Ovary (tissue), 9 donors: ENCODE data around the gene KCTD16. TPM values are rescaled to one million over a fixed set of nuclear protein-coding genes. Genes with fewer than 3 reads are reported as not detected.

Experiments used
- DNase-seq, 5 donors: peaks; one replicate each; pipeline ENCODE4 v3.0.0-alpha.2; 2019 to 2020
- H3K27ac ChIP-seq, 2 donors: fragments of 200-600 bp; one replicate each; pipeline versions ENCODE4 v1.5.1 to v1.8.0; 2019 to 2022
- H3K27me3 ChIP-seq: fragments of 200-600 bp; one replicate; pipeline ENCODE4 v1.8.0; 2022
- H3K36me3 ChIP-seq: fragments of 200-600 bp; sonication (generic); one replicate; pipeline ENCODE4 v1.5.1; 2019
- H3K4me1 ChIP-seq: one replicate; pipeline ENCODE4 v1.8.1; 2013; ENCODE audit warnings: mild to moderate bottlenecking, moderate library complexity; ENCODE audit not compliant: insufficient read depth
- H3K4me3 ChIP-seq: fragments of 200-600 bp; sonication (generic); one replicate; pipeline ENCODE4 v1.5.1; 2017
- H3K9me3 ChIP-seq, 2 donors: fragments of 200-600 bp in 1 of 2; sonication (generic) in 1 of 2; one replicate each; pipeline versions ENCODE4 v1.5.1 to v1.8.1; 2013 to 2019; ENCODE audit warnings: mild to moderate bottlenecking in 1 of 2, moderate library complexity in 1 of 2
- CTCF ChIP-seq, 3 donors: fragments of 450-650 bp in 2 of 3; fragments of 200-600 bp in 1 of 3; IDR thresholded peaks; one replicate each; pipeline versions ENCODE4 v1.5.1 to v1.8.0; 2016 to 2022; ENCODE audit warnings: antibody characterized with exemption in 3 of 3, mild to moderate bottlenecking in 1 of 3
- EP300 ChIP-seq: sonication (generic); formaldehyde crosslinking; IDR thresholded peaks from one replicate; pipeline ENCODE4 v1.6.1; 2017; ENCODE audit warnings: antibody characterized with exemption
- POLR2A ChIP-seq: fragments of 450-650 bp; IDR thresholded peaks from one replicate; pipeline ENCODE4 v1.6.1; 2017; ENCODE audit warnings: antibody characterized with exemption, mild to moderate bottlenecking, moderate library complexity
- WGBS, 3 donors: extraction: QIAGEN DNeasy Blood & Tissue Kit in 1 of 3; methylation state at CpG; one replicate each; pipeline versions ENCODE4 v1.1.5 to v1.1.7; 2013 to 2017; 5-methylcytosine and 5-hydroxymethylcytosine counted together
- intact Hi-C, 4 donors: fragments of 100-400 bp; cut with DNase I; formaldehyde crosslinking; loops; one replicate each; pipeline versions ENCODE4 v1.11.0 to v1.15.1; 2022 to 2023
- polyA plus RNA-seq, 2 donors: library from polyadenylated mRNA; stranded (reverse); fragments of 200-250 nt in 1 of 2; fragments of 350-450 nt in 1 of 2; fragmentation: Illumina TruSeq in 1 of 2; extraction: RNeasy Lipid Tissue Mini Kit (QIAGEN cat#74804) in 1 of 2; gene quantifications; one replicate each; pipeline ENCODE4 v1.2.3, GENCODE V29; 2013 to 2014
- total RNA-seq, 7 donors: library from RNA; depleted of rRNA in 2 of 7; stranded (reverse); fragments of >200 nt in 2 of 7; fragmentation: NEBNext Ultra II Directional in 3 of 7; extraction: Animal tissue kit (Norgen Biotek cat#: 25700) in 3 of 7; gene quantifications; one replicate each; pipeline versions ENCODE4 v1.1.0 to v1.2.4, GENCODE V29; 2016 to 2023
- donor health status: DM: no; HTN: no; CAD: no; lungs with moderate emphysema.
- donor health status: DM: no; HTN: no; CAD: no.
- donor health status: Bipolar disorder and iron deficiency.
- donor health status: DM: yes; HTN: yes; CAD: no.
- donor health status: DM: no; HTN: no; CAD: no.
- donor health status: DM: yes; HTN: yes; CAD: no.

The KCTD16 gene
- total and polyA plus RNA-seq, 9 donors = under 0.01 to 0.46 (median 0.13) TPM; not detected in 1

- no peak for DNase-seq
- no peak for TF ChIP-seq CTCF (IDR thresholded peaks at IDR 0.05)
- no peak for TF ChIP-seq EP300
- no peak for TF ChIP-seq POLR2A
- Histone ChIP-seq H3K4me1 (no peaks in the 10 kb centered on the region), H3K4me3 (no peak overlapping the region), H3K27ac (no peak overlapping the region), H3K9me3 (no peaks in the 10 kb centered on the region), H3K27me3 (no peaks in the 10 kb centered on the region), H3K36me3 (no peaks in the 10 kb centered on the region)
- intact Hi-C loops = no loop called here
- 86 to 89% (median 86%) methylated on average over 3 of the region's 3 CpGs for WGBS, 3 donors
Observed at GRCh38 chr5:144418719-144419118, 248.0 kb downstream of the KCTD16 start.

- Histone ChIP-seq H3K4me1 (no peaks in the 10 kb centered on the region), H3K27ac (no peak overlapping the region), H3K4me3 (no peak overlapping the region), H3K36me3 (no peaks in the 10 kb centered on the region), H3K9me3 (no peaks in the 10 kb centered on the region), H3K27me3 (no peaks in the 10 kb centered on the region)
- intact Hi-C loops = no loop called here
- DNase-seq = no peak
- no peak for TF ChIP-seq EP300
- TF ChIP-seq CTCF (IDR thresholded peaks at IDR 0.05) = no peak
- no peak for TF ChIP-seq POLR2A
- 76 to 84% (median 78%) methylated on average over 6 of the region's 6 CpGs for WGBS, 3 donors
Observed at GRCh38 chr5:144421411-144421810, 250.7 kb downstream of the KCTD16 start.

GRCh38 chr5:144422018-144422727 is 251.5 kb downstream of the KCTD16 start:
- intact Hi-C loops = no loop called here
- H3K27ac ChIP-seq = no peak overlapping the region
- WGBS, 3 donors = 10 to 17% (median 16%) methylated on average over 2 of the region's 2 CpGs

GRCh38 chr5:144427866-144428265 is 257.2 kb downstream of the KCTD16 start:
- intact Hi-C loops = no loop called here
- H3K27ac ChIP-seq = no peak overlapping the region
- no peaks in the 10 kb centered on the region for H3K9me3 ChIP-seq
- no peak for DNase-seq
- no peak overlapping the region for H3K4me3 ChIP-seq
- no peaks in the 10 kb centered on the region for H3K36me3 ChIP-seq
- 77 to 94% (median 82%) methylated on average over 1 of the region's 1 CpG for WGBS, 3 donors
- no peaks in the 10 kb centered on the region for H3K27me3 ChIP-seq
- H3K4me1 ChIP-seq = no peaks in the 10 kb centered on the region
- TF ChIP-seq EP300 = no peak
- no peak for TF ChIP-seq POLR2A
- no peak for TF ChIP-seq CTCF (IDR thresholded peaks at IDR 0.05)

More at GRCh38 chr5:144422018-144422727, 251.5 kb downstream of the KCTD16 start:
- Histone ChIP-seq H3K27me3 (no peaks in the 10 kb centered on the region), H3K4me3 (no peak overlapping the region), H3K9me3 (no peaks in the 10 kb centered on the region), H3K4me1 (no peaks in the 10 kb centered on the region), H3K36me3 (no peaks in the 10 kb centered on the region)
- no peak for DNase-seq
- TF ChIP-seq CTCF (IDR thresholded peaks at IDR 0.05) (no peak), EP300 (no peak), POLR2A (no peak)
